Liver (tissue), 3 donors: ENCODE results near the gene ADA.

Source experiments
- ATF3 ChIP-seq: IDR thresholded peaks from 2 replicates; pipeline ENCODE4 v1.6.1; 2016; ENCODE audit warnings: antibody characterized with exemption
- CTCF ChIP-seq: fragments of 150-350 bp; IDR thresholded peaks from 2 replicates; pipeline ENCODE4 v1.5.1; 2017; ENCODE audit warnings: improper control_type of control experiment, low read depth, low read length; ENCODE audit not compliant: missing input control
- EGR1 ChIP-seq, 2 donors: IDR thresholded peaks; 2 replicates each; pipeline ENCODE4 v1.6.1; 2016 to 2018; ENCODE audit warnings: antibody characterized with exemption in 2 of 2, low read depth in 2 of 2
- GABPA ChIP-seq, 2 donors: IDR thresholded peaks in 1 of 2; conservative IDR thresholded peaks in 1 of 2; 2 replicates each; pipeline ENCODE4 v1.6.1; 2016; ENCODE audit warnings: antibody characterized with exemption in 2 of 2, mild to moderate bottlenecking in 1 of 2, moderate library complexity in 1 of 2
- NR2F2 ChIP-seq: IDR thresholded peaks from 2 replicates; pipeline ENCODE4 v1.6.1; 2016; ENCODE audit warnings: antibody characterized with exemption
- RAD21 ChIP-seq, 2 donors: IDR thresholded peaks; 2 replicates each; pipeline ENCODE4 v1.6.1; 2016; ENCODE audit warnings: antibody characterized with exemption in 2 of 2, mild to moderate bottlenecking in 2 of 2
- RXRA ChIP-seq, 2 donors: IDR thresholded peaks; 2 replicates each; pipeline ENCODE4 v1.6.1; 2017 to 2018; ENCODE audit warnings: antibody characterized with exemption in 2 of 2, mild to moderate bottlenecking in 1 of 2
- TAF1 ChIP-seq: conservative IDR thresholded peaks from 2 replicates; pipeline ENCODE4 v1.6.1; 2016; ENCODE audit warnings: antibody characterized with exemption, mild to moderate bottlenecking
- YY1 ChIP-seq: IDR thresholded peaks from 2 replicates; pipeline ENCODE4 v1.6.1; 2016; ENCODE audit warnings: antibody characterized with exemption, mild to moderate bottlenecking
- donor health status: healthy.
- donor health status: healthy.

- TF ChIP-seq EGR1 (IDR thresholded peaks at IDR 0.05; ENCODE audit: low read depth in 2 of 2) (no peak), CTCF (no peak), RXRA (IDR thresholded peaks at IDR 0.05) (no peak), RAD21 (IDR thresholded peaks at IDR 0.05) (no peak), ATF3 (no peak), TAF1 (no peak), NR2F2 (no peak), GABPA (IDR thresholded peaks at IDR 0.05 in 1 of 2, conservative IDR thresholded peaks at IDR 0.05 in 1 of 2) (no peak), YY1 (no peak)
Measured at GRCh38 chr20:44689809-44690208, 38.3 kb upstream of the ADA start.
